ENCODE data around the gene TECPR2. TPM values are rescaled to one million over a fixed set of nuclear protein-coding genes. Genes with fewer than 3 reads are reported as not detected.

Gene TECPR2
- total and polyA plus RNA-seq, 2 of the 13 experiments (the other 11 are each of a cell fraction or from before 2014, with no cell fraction given) = 3.5 to 5.7 TPM

- ChIA-PET CTCF (ENCODE audit: low intra/inter-chr PET ratio, low total read pairs) (interaction anchor here (1.5 to 1.7 kb wide), 2 partner anchors 21 to 81 kb away, joined by 3 to 4 read pairs; no protein-coding TSS in a partner anchor), POLR2A (interaction anchor here (0.6 to 1.4 kb wide), 2 partner anchors 12 to 1602 kb away, joined by 3 to 4 read pairs; no protein-coding TSS in a partner anchor)
- Histone ChIP-seq H3K9ac (ENCODE audit: insufficient read depth, low read depth, low read length) (peak overlapping the region; percentile 79), H3K27ac (ENCODE audit: extremely low read length, insufficient read depth, low read length) (peak overlapping the region; percentile 80), H3K4me2 (ENCODE audit: low read depth, low read length) (peak overlapping the region; percentile 86), H3K27me3 (ENCODE audit: control insufficient read depth in 1 of 2, insufficient read depth in 2 of 2, low read length in 2 of 2) (no peaks in the 10 kb centered on the region; a peak in 1 of 5 replicates), H3K4me1 (ENCODE audit: insufficient read depth, low read length) (peaks cover 49% of the 10 kb centered on the region), H3K4me3 (replicated peaks in 1 of 3; ENCODE audit: insufficient read depth in 1 of 3, low read depth in 2 of 3, low read length in 3 of 3) (peak overlapping the region; percentile 77 to 97 (median 86)), H4K20me1 (ENCODE audit: insufficient read depth, low read length) (no peaks in the 10 kb centered on the region), H3K9me3 (ENCODE audit: low read length) (no peaks in the 10 kb centered on the region), H2AFZ (ENCODE audit: low read length) (peak overlapping the region; percentile 93), H3K36me3 (replicated peaks in 1 of 2; ENCODE audit: control insufficient read depth in 1 of 2, insufficient read depth in 2 of 2, low read length in 2 of 2) (no peaks in the 10 kb centered on the region), H3K79me2 (ENCODE audit: insufficient read depth, low read length) (peaks cover 7% of the 10 kb centered on the region)
- BruUV-seq (replicated peaks) = no TSS peak
- ATAC-seq (no peak), DNase-seq (ENCODE audit: low spot score) (peak; percentile 44), FAIRE-seq (no peak)
- WGBS (ENCODE audit: low lambda C conversion rate) = 2% methylated on average over 10 of the region's 10 CpGs
- intact Hi-C loops (cut with micrococcal nuclease; ENCODE audit: unreplicated experiment) = loop anchor here (5.0 kb wide), 2 partner anchors 174 to 201 kb away; no protein-coding TSS in a partner anchor
- in situ Hi-C loops (cut with HindIII; ENCODE audit: extremely low pct_ligation_motif_present, low pct_unique_long_range_greater_than_20kb) = loop anchor here (5.0 to 10.0 kb wide), 2 partner anchors 242 to 354 kb away; partner anchors contain the start of gene DYNC1H1
- TF ChIP-seq SP2 (CRISPR knock-in tag; IDR thresholded peaks at IDR 0.05) (no peak), ZC3H13 (CRISPR knock-in tag; IDR thresholded peaks at IDR 0.05) (0 out of 2 replicates have a peak, but pooled peaks have one; percentile 26), ZSCAN12 (CRISPR knock-in tag; IDR thresholded peaks at IDR 0.05) (no peak), ZFP1 (CRISPR knock-in tag; IDR thresholded peaks at IDR 0.05) (no peak), SYNCRIP (IDR thresholded peaks at IDR 0.05; ENCODE audit: insufficient read depth, low read depth, low read length) (no peak), SNAPC4 (CRISPR knock-in tag; IDR thresholded peaks at IDR 0.05) (no peak), MXI1 (IDR thresholded peaks at IDR 0.05; ENCODE audit: borderline replicate concordance, low read depth, low read length) (no peak), ZBTB14 (CRISPR knock-in tag; IDR thresholded peaks at IDR 0.05) (no peak), ZNF800 (CRISPR knock-in tag; IDR thresholded peaks at IDR 0.05) (no peak), REL (CRISPR knock-in tag; conservative IDR thresholded peaks at IDR 0.05) (no peak), NR0B2 (CRISPR knock-in tag; IDR thresholded peaks at IDR 0.05) (no peak), ZNF430 (CRISPR knock-in tag; IDR thresholded peaks at IDR 0.05) (no peak; the same call in 1 of the 2 replicates), ZNF574 (CRISPR knock-in tag; IDR thresholded peaks at IDR 0.05) (no peak)
These were observed 46.4 kb upstream of the TECPR2 start for GRCh38 chr14:102316338-102316742.
